ENCODE data around the gene COL20A1.

The COL20A1 gene

DNA sequence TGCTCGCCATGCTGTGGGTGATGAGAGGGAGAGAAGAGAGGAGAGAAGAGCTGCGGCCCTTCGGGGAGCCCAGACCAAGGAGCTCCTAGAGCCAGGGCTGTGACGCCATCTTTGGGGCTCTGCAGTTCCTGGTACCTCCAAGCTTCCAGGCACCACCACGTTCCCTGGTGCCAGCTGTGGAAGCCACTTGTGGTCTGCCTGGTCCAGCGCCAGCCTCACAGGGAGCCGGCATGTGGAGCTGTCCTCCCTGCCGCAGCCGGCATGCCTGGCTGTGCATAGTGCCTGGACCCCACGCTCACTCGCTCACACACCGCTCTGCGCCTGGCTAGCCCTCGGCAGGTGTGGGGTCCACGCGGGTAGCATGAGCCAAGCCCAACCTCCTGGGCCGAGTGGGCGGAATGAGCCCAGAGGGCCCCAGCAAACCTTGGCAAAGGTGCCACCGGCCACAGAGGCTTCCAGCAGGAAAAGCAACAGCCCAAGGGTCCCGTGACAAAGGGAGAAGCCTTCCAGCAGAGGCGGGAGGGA lies 87.4 kb downstream of the COL20A1 start:
- no peak for DNase-seq

- peak in 1 of 2 experiments; percentile 5 for DNase-seq
These were observed 88.9 kb downstream of the COL20A1 start for GRCh38 chr20:63381781-63382431.

DNA sequence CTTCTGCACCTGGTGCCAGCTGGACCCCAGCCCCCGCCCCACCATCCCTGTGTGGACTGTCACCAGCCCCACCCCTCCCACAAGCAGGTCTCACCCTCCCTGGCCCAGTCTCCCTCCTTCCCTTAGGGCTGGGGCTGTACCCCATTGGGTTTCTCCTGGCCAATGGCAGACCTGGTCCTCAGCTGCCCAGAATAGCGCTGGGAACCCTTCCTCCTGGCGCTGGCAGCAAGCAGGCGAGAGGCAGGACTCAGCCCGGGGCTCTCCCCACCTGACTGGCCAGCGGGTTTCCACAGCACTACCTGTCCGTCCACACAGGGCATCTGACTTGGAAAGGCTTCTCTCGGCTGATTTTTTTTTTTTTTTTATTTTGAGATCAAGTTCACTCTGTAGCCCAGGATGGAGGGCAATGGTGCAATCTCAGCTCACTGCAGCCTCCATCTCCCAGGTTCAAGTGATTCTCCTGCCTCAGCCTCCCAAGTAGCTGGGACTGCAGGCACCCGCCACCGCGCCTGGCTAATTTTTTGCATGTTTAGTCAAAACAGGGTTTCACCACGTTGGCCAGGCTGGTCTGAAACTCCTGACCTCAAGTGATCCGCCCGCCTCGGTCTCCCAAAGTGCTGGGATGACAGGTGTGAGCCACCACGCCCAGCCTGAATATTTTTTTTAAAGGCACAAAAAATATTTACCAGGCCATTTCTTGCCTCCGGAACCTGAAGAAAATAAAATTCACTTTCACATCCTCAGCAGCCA lies 89.7 kb downstream of the COL20A1 start:
- DNase-seq = no peak

GRCh38 chr20:63383556-63383955 lies 90.6 kb downstream of the COL20A1 start:
- DNase-seq = no peak

DNA sequence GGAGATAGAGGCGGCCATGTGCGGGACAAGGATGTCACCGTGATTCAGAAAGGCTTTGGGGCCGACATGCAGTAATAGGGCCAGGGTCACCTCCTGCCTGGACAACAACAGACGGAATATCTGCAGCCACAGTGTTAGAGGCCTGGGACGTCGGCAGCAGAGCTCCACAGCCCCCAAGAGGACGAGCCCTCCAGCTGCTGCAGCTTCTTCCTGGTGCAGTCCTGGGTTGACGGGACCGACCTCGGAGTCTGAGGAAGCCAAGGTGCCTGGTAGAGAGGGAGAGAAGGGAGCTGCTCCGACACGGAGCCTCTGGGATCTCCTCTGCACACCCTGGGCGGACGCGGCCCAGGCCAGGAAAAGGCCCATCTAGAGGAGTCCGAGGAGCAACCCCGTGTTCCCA lies 91.3 kb downstream of the COL20A1 start:
- no peak for DNase-seq
